Right ventricle myocardium superior (tissue), 1 donor: ENCODE data around the gene PTBP3. TPM values are rescaled to one million over a fixed set of nuclear protein-coding genes. Genes with fewer than 3 reads are reported as not detected.
"Not testable (repeated sequence)": the region's sequence is repeated elsewhere in the genome, so short reads cannot be mapped to it uniquely, and the experiment has no call there.

Experiments
- ATAC-seq: fragments of 200-7000 bp; cut with Tn5 transposase; one replicate; pipeline ENCODE4 v1.9.1; 2020; ENCODE audit warnings: mild to moderate bottlenecking; ENCODE audit not compliant: poor library complexity
- DNase-seq: peaks from one replicate; pipeline ENCODE4 v3.0.0-alpha.2; 2020
- intact Hi-C: fragments of 100-400 bp; cut with DNase I; formaldehyde crosslinking; loops from one replicate; pipeline ENCODE4 v1.11.2; 2022
- total RNA-seq: library from RNA; stranded (reverse); fragmentation: NEBNext Ultra II Directional; extraction: Animal tissue kit (Norgen Biotek cat#: 25700); gene quantifications from one replicate; pipeline ENCODE4 v1.2.1, GENCODE V29; 2021
- donor health status: DM: no; HTN: yes; CAD: no; lungs with severe emphysema.

PTBP3 gene
- total RNA-seq, 1 donor from 2014 or later = 13.7 TPM

GRCh38 chr9:112242147-112242804, 91.1 kb downstream of the PTBP3 start:
- DNase-seq (no peak), ATAC-seq (no peak)
- intact Hi-C loops = no loop called here

- DNase-seq = no peak
- intact Hi-C loops = no loop called here
- ATAC-seq = no peak
These were observed 91.9 kb downstream of the PTBP3 start for GRCh38 chr9:112241491-112241890.

- ATAC-seq (no peak), DNase-seq (no peak)
- intact Hi-C loops = loop anchor here (10.0 kb wide), 1 partner anchor 75 kb away; no protein-coding TSS in a partner anchor
These were observed 93.7 kb downstream of the PTBP3 start for GRCh38 chr9:112239708-112240107.

- DNase-seq (no peak), ATAC-seq (no peak)
- intact Hi-C loops = loop anchor here (10.0 kb wide), 1 partner anchor 76 kb away; no protein-coding TSS in a partner anchor
These were observed 94.1 kb downstream of the PTBP3 start for GRCh38 chr9:112239284-112239683.

GRCh38 chr9:112234779-112235178, 98.6 kb downstream of the PTBP3 start:
- intact Hi-C loops = loop anchor here (10.0 kb wide), 1 partner anchor 80 kb away; no protein-coding TSS in a partner anchor
- DNase-seq (no peak), ATAC-seq (no peak)

- ATAC-seq (no peak), DNase-seq (no peak)
- intact Hi-C loops = loop anchor here (10.0 kb wide), 1 partner anchor 81 kb away; no protein-coding TSS in a partner anchor
These were observed 99.7 kb downstream of the PTBP3 start for GRCh38 chr9:112233769-112234168.

- no peak for ATAC-seq
- intact Hi-C loops = loop anchor here (10.0 kb wide), 1 partner anchor 83 kb away; no protein-coding TSS in a partner anchor
These were observed 101.2 kb downstream of the PTBP3 start for GRCh38 chr9:112232233-112232632.

GRCh38 chr9:112226091-112226490, 107.3 kb downstream of the PTBP3 start:
- intact Hi-C loops = no loop called here
- no peak for ATAC-seq
- no peak for DNase-seq

More at GRCh38 chr9:112232233-112232632, 101.2 kb downstream of the PTBP3 start:
- no peak for DNase-seq

- ATAC-seq (no peak), DNase-seq (no peak)
- intact Hi-C loops = no loop called here
These were observed 108.8 kb downstream of the PTBP3 start for GRCh38 chr9:112224401-112225289.

- no peak for DNase-seq
- intact Hi-C loops = no loop called here
- no peak for ATAC-seq
These were observed 114.5 kb downstream of the PTBP3 start for GRCh38 chr9:112218908-112219307.

- DNase-seq = no peak
- intact Hi-C loops = no loop called here
- no peak for ATAC-seq
These were observed 120.5 kb downstream of the PTBP3 start for GRCh38 chr9:112212926-112213325.

GRCh38 chr9:112207451-112207850, 126.0 kb downstream of the PTBP3 start:
- DNase-seq = no peak
- intact Hi-C loops = no loop called here

GRCh38 chr9:112203536-112203935, 129.9 kb downstream of the PTBP3 start:
- intact Hi-C loops = no loop called here
- DNase-seq (no peak), ATAC-seq (no peak)

More at GRCh38 chr9:112207451-112207850, 126.0 kb downstream of the PTBP3 start:
- ATAC-seq = no peak

GRCh38 chr9:112200711-112201110, 132.7 kb downstream of the PTBP3 start:
- intact Hi-C loops = no loop called here

GRCh38 chr9:112198646-112199045, 134.8 kb downstream of the PTBP3 start:
- DNase-seq (no peak), ATAC-seq (no peak)
- intact Hi-C loops = no loop called here

More at GRCh38 chr9:112200711-112201110, 132.7 kb downstream of the PTBP3 start:
- DNase-seq = no peak
- ATAC-seq = no peak

GRCh38 chr9:112194969-112195431, 138.4 kb downstream of the PTBP3 start:
- intact Hi-C loops = no loop called here
- DNase-seq (no peak), ATAC-seq (peak; percentile 82)

- DNase-seq (no peak), ATAC-seq (peak; percentile 19)
- intact Hi-C loops = no loop called here
These were observed 139.7 kb downstream of the PTBP3 start for GRCh38 chr9:112193572-112194288.

GRCh38 chr9:112190320-112190719, 143.1 kb downstream of the PTBP3 start:
- DNase-seq, intact Hi-C loops, ATAC-seq: not testable (repeated sequence)

- no peak for DNase-seq
- intact Hi-C loops = no loop called here
These were observed 144.5 kb downstream of the PTBP3 start for GRCh38 chr9:112188884-112189283.

More at GRCh38 chr9:112188884-112189283, 144.5 kb downstream of the PTBP3 start:
- ATAC-seq = no peak
